Tibial nerve (tissue), 4 donors: ENCODE results near the gene ABCG1. TPM values are rescaled to one million over a fixed set of nuclear protein-coding genes. Genes with fewer than 3 reads are reported as not detected.

ENCODE experiments used
- DNase-seq, 2 donors: peaks; one replicate each; pipeline ENCODE4 v3.0.0-alpha.2; 2019; ENCODE audit warnings: low spot score in 2 of 2
- H3K27ac ChIP-seq, 4 donors: fragments of 200-600 bp; sonication (generic) in 3 of 4; one replicate each; pipeline ENCODE4 v1.5.1; 2017 to 2019; ENCODE audit warnings: mild to moderate bottlenecking in 1 of 4
- H3K27me3 ChIP-seq, 2 donors: fragments of 200-600 bp; sonication (generic) in 1 of 2; one replicate each; pipeline versions ENCODE4 v1.5.1 to v1.6.0; 2017 to 2019
- H3K36me3 ChIP-seq, 3 donors: fragments of 200-600 bp; sonication (generic); one replicate each; pipeline ENCODE4 v1.5.1; 2018 to 2019
- H3K4me1 ChIP-seq, 4 donors: fragments of 200-600 bp; sonication (generic) in 3 of 4; one replicate each; pipeline ENCODE4 v1.5.1; 2017 to 2019
- H3K4me3 ChIP-seq, 4 donors: fragments of 200-600 bp; sonication (generic) in 3 of 4; one replicate each; pipeline ENCODE4 v1.5.1; 2017 to 2019; ENCODE audit warnings: mild to moderate bottlenecking in 1 of 4, moderate library complexity in 1 of 4
- H3K9me3 ChIP-seq, 4 donors: fragments of 200-600 bp; sonication (generic) in 3 of 4; one replicate each; pipeline ENCODE4 v1.5.1; 2017 to 2019
- CTCF ChIP-seq, 5 experiments: fragments of 200-600 bp in 3 of 5; fragments of 450-650 bp in 2 of 5; sonication (generic) in 3 of 5; IDR thresholded peaks; one replicate each; pipeline ENCODE4 v1.5.1; 2016 to 2019; ENCODE audit warnings: antibody characterized with exemption in 5 of 5, mild to moderate bottlenecking in 3 of 5, moderate library complexity in 2 of 5
- EP300 ChIP-seq, 2 donors: sonication (generic); formaldehyde crosslinking; IDR thresholded peaks; one replicate each; pipeline ENCODE4 v1.6.1; 2017; ENCODE audit warnings: antibody characterized with exemption in 2 of 2, mild to moderate bottlenecking in 1 of 2
- POLR2A ChIP-seq, 2 donors: fragments of 450-650 bp; IDR thresholded peaks; one replicate each; pipeline ENCODE4 v1.6.1; 2017; ENCODE audit warnings: antibody characterized with exemption in 2 of 2, mild to moderate bottlenecking in 2 of 2, moderate library complexity in 2 of 2
- WGBS, 2 donors: methylation state at CpG; one replicate each; pipeline ENCODE4 v1.1.5; 2018; 5-methylcytosine and 5-hydroxymethylcytosine counted together
- total RNA-seq, 4 donors: library from RNA; depleted of rRNA; stranded (reverse); fragments of >200 nt; gene quantifications; one replicate each; pipeline ENCODE4 v1.1.0, GENCODE V29; 2016

Gene ABCG1
- total RNA-seq, 4 donors from 2014 or later, result 10.5 to 32.8 (median 18.6) TPM

DNA sequence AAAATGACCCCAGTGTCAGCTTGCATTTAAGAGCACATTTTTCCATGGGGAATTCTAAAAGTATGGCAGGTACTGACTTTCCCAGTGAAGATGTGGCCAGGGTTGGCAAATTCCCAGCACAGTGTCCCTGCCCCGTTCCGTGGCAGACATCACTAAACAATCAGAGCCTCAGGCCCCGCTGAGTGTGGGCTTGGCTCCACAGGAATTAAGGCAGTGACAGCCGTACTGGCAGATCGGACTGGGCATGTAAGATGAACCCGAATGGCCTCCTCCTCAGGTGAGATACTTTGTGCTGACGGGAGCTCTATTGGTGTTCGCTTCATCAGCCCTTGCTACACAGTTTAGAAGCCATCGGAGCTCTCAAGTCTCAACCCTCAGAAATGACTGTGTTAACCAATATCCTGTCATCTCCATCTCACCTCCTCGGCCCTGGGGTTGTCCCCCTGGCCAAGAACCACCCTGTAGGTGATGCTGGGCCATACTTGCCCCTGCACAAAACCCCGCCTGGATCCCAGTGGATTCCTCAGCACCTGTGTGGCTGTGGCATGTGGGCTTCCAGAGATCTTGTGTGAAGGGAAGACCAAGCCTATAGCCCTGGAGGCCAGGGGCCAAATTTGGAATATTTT lies 29.0 kb upstream of the ABCG1 start:
- Histone ChIP-seq H3K4me3 (no peak overlapping the region), H3K36me3 (no peaks in the 10 kb centered on the region), H3K9me3 (no peaks in the 10 kb centered on the region), H3K4me1 (peaks cover 0 to 27% (median 10%) of the 10 kb centered on the region in 4 donors), H3K27me3 (no peaks in the 10 kb centered on the region), H3K27ac (peak overlapping the region in 3 of 4 donors; percentile 32 to 74 (median 56))
- no peak for DNase-seq
- TF ChIP-seq EP300 (IDR thresholded peaks at IDR 0.05) (no peak), POLR2A (IDR thresholded peaks at IDR 0.05) (no peak), CTCF (IDR thresholded peaks at IDR 0.05) (no peak)
- WGBS, 2 donors, result 78 to 86% methylated on average over 10 to 11 of the region's 11 CpGs

DNA sequence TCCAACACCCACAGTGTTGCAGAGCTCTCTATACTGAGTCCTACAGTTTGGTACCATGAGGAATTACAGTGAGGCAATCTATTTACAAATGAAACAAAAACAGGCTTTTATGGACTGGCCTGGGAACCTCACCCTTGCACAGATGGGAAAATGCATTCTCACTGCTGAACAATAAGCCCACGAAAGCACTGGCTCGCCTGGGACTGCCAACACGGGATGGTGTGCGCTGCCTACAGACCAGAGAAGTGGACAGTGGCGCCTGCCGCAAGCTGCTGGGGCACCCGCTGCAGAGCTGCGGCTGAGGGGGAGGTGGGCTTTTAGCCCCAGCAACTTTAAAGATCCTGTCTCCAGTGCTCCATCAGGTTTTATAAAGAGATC lies 28.5 kb upstream of the ABCG1 start:
- H3K4me1 ChIP-seq, result peaks cover 0 to 27% (median 10%) of the 10 kb centered on the region in 4 donors
- no peaks in the 10 kb centered on the region for H3K36me3 ChIP-seq
- WGBS, 2 donors, result 50 to 52% methylated on average over 8 of the region's 8 CpGs
- peak in 1 of 2 donors; percentile 29 for TF ChIP-seq POLR2A (IDR thresholded peaks at IDR 0.05)
- no peak for TF ChIP-seq CTCF (IDR thresholded peaks at IDR 0.05)
- TF ChIP-seq EP300 (IDR thresholded peaks at IDR 0.05), result peak in 1 of 2 donors; percentile 63
- H3K4me3 ChIP-seq, result no peak overlapping the region
- no peaks in the 10 kb centered on the region for H3K27me3 ChIP-seq
- H3K27ac ChIP-seq, result peak overlapping the region in 3 of 4 donors; percentile 32 to 74 (median 56)
- DNase-seq, result no peak
- no peaks in the 10 kb centered on the region for H3K9me3 ChIP-seq

- Histone ChIP-seq H3K9me3 (no peaks in the 10 kb centered on the region), H3K27ac (peak overlapping the region in 1 of 4 donors; percentile 74), H3K27me3 (no peaks in the 10 kb centered on the region), H3K36me3 (no peaks in the 10 kb centered on the region), H3K4me1 (peaks cover 0 to 27% (median 10%) of the 10 kb centered on the region in 4 donors), H3K4me3 (no peak overlapping the region)
- no peak for DNase-seq
- TF ChIP-seq POLR2A (IDR thresholded peaks at IDR 0.05) (no peak), EP300 (IDR thresholded peaks at IDR 0.05) (no peak), CTCF (IDR thresholded peaks at IDR 0.05) (no peak)
- WGBS, 2 donors, result 88 to 89% methylated on average over 5 of the region's 5 CpGs
Measured at GRCh38 chr21:42191064-42191463, 27.9 kb upstream of the ABCG1 start.

- TF ChIP-seq CTCF (IDR thresholded peaks at IDR 0.05), result no peak
- TF ChIP-seq POLR2A (IDR thresholded peaks at IDR 0.05), result no peak
- TF ChIP-seq EP300 (IDR thresholded peaks at IDR 0.05), result no peak
- Histone ChIP-seq H3K4me3 (no peak overlapping the region), H3K27me3 (no peaks in the 10 kb centered on the region), H3K36me3 (no peaks in the 10 kb centered on the region), H3K9me3 (no peaks in the 10 kb centered on the region), H3K27ac (no peak overlapping the region), H3K4me1 (peaks cover 0 to 27% (median 10%) of the 10 kb centered on the region in 4 donors)
- no peak for DNase-seq
- WGBS, 2 donors, result 66 to 67% methylated on average over 21 of the region's 21 CpGs
Measured at GRCh38 chr21:42191696-42192595, 27.0 kb upstream of the ABCG1 start.
